ENCODE measurements around the gene GIGYF1.

Gene GIGYF1

GRCh38 chr7:100683659-100684533, 10.2 kb downstream of the GIGYF1 start:
- DNase-seq, result no peak

GRCh38 chr7:100682991-100683658, 10.9 kb downstream of the GIGYF1 start:
- no peak for DNase-seq

DNA sequence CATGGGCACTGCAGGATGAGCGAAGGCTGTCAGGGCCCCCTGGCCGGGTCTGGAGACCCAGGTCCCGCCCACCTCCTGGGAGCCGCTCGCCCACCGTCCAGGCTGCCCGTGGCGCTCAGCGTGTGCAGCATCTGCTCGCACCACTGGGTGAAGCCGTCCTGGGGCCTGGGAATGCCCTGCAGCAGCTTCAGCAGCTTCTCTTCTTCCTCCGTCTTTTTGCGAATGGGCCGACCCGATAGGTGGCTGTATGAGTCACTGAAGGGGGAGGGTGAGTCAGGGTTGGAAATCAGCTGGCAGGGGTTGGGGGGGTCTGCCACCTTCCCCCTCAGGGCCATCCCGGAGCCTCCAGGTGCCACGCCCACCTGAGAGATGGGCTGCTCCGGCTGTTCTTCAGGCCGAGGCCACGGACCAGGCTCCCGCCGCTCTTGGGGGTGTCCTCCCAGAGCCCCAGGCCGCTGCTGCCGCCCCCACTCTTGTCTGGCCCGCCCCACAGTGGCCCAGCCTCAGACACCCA, 11.8 kb downstream of the GIGYF1 start:
- DNase-seq, result peak in 1 of 2 experiments; percentile 47

DNA sequence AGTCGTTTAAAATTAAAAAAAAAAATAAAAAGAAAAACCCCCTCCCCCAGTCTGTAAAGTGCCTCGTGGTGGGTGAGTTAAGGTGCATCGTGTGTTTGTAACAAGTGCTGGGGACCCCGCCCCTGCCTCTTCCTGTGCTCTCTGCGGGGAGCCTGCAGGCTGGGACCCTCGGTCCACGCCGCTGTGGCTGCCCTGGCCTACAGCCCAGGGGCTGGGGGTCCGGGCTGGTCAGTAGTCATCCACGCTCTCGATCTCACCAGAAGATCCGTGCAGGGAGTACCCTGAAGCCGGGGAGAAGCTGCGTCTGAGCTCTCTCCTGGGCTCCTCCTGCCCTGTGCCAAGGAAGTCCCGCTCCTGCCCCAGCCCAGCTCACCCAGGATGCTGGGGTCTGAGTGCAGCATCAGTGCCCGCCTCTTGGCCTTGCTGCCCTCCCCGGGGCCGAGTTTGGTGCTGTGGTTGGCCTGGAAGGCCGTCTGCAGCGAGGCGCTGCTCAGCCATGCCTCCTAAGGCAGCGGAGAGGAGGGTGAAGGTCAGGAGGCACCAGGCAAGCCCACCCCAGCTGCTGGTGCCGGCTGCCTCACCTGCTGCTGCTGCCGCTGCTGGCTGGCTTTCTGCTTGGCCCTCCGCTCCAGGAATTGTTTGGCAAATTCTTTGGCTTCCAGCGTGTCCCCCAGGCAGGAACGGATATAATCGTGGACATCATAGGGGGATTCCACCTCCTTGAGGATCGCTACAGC, 12.4 kb downstream of the GIGYF1 start:
- DNase-seq, result no peak

GRCh38 chr7:100680576-100681271, 13.3 kb downstream of the GIGYF1 start:
- no peak for DNase-seq

DNA sequence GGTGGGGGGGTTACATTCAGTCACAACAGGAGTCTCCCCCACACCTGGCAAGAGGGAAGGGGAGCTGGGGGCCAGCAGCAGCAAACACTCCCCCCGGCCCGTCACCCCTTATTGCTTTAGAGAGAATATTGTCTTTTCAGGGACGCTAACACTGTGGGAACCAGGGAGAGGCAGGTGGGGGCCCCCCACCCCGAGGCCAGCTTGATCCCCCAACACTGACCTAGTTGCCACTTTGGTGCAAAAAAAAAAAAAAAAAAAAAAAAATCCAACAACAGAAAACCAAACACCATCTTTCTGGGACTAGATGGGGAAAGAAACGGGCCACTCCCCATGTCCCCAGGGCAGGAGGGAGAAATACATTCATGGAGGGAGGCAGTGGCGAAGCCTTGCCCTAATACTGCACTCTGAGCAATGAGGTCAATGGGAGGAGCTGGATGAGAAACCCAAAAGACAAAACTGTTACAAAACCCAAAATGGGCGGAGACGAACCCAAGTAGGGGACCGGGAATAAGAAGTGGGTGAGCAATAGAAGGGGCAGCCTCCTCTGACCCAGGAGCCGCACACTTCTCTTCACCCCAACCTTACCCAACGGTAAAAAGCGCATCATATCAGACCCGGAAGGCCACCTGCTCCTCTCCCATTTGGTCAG, 14.0 kb downstream of the GIGYF1 start:
- DNase-seq, result no peak

- no peak for DNase-seq
Measured at GRCh38 chr7:100679129-100679926, 14.7 kb downstream of the GIGYF1 start.

GRCh38 chr7:100678291-100678984, 15.6 kb downstream of the GIGYF1 start:
- DNase-seq, result no peak

DNA sequence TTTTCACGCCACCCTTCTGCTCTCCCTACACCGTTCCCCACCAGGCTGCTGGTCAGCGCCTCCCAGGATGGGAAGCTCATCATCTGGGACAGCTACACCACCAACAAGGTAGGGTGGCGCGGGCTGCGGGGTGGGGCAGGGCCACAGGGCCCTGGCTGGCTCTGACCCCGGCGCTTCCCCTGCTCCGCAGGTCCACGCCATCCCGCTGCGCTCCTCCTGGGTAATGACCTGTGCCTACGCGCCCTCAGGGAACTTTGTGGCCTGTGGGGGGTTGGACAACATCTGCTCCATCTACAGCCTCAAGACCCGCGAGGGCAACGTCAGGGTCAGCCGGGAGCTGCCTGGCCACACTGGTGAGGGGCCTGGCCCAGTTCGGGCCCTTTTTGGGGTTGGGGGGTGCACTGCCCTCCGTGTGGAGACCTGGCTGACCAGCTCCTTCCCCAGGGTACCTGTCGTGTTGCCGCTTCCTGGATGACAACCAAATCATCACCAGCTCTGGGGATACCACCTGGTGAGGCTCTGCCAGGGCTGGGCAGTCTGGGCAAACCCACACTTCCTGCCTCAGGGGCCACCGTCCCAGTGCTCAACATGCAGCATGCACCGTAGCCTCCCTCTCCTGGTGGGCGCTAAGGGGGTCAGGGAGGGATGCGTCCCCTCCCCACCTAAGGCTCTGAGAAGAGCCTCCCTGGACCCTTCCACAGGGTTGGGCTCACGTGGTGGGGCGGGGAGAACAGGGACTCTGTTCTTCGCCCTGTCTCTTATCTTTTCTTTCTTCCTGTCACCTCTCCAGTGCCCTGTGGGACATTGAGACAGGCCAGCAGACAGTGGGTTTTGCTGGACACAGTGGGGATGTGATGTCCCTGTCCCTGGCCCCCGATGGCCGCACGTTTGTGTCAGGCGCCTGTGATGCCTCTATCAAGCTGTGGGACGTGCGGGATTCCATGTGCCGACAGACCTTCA, 16.5 kb downstream of the GIGYF1 start:
- no peak for DNase-seq

DNA sequence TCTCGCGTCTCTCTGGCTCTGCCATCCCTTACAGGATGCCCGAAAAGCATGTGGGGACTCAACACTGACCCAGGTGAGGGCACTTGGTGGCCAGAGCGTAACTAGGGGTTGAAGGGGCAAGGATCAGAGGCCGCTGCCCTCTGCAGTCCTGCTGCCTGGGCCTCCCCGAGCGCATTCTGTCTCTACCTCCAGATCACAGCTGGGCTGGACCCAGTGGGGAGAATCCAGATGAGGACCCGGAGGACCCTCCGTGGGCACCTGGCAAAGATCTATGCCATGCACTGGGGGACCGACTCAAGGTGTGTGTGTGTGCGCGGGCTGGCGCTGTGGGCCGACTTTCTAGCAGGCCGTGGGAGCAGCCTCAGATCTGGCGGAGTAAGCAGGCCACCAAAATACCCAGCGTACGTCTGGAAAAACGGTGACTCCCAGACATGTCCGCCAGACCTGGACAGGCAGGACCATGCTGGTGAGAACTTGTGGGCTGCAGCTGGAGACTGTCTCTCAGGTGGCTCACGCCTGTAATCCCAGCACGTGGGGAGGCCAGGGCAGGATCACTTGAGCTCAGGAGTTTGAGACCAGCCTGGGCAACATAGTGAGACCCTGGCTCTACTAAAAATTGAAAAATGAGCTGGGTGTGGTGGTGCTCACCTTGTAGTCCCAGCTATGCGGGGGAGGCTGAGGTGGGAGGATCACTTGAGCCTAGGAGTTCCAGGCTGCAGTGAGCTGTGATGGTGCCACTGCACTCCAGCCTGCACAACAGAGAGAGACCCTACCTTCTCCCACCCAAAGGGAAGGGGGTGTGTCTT, 17.3 kb downstream of the GIGYF1 start:
- no peak for DNase-seq

DNA sequence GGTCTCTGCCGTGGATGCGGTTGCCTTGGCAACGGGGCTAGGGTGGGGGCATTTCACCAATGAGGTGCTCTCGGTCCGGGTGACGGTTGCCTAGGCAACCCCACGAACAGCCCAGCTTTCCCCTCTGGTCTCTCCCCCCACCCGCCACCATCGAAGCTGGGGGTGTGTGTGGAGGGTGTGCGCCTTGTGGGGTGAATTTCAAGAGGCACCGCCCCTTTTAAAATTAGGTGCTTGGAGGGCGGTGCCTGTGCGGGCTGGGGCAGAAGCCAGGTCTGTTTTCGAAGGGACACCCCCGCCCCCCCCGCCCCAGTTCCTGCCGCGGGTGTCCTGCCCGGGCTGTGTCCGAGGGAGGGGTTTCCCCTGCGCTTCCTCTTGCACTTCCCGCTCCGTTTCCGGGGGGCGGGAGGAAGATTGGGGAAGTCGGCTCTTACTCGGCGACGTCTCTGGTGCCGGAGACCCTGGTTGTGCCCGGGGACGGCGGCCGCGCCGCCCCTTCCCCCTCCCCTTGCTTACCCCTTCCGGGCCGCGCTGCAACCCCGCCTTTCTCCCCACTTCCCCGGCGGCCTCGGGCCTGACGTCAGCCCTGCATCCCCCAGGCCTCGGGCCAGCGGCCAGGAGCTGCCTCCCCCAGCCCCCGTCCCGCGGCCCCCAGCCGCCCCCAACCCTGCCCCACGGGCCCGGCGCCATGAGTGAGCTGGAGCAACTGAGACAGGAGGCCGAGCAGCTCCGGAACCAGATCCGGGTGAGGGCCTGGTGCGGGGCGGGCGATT, 18.3 kb downstream of the GIGYF1 start:
- DNase-seq, result peak; percentile 70 to 87

DNA sequence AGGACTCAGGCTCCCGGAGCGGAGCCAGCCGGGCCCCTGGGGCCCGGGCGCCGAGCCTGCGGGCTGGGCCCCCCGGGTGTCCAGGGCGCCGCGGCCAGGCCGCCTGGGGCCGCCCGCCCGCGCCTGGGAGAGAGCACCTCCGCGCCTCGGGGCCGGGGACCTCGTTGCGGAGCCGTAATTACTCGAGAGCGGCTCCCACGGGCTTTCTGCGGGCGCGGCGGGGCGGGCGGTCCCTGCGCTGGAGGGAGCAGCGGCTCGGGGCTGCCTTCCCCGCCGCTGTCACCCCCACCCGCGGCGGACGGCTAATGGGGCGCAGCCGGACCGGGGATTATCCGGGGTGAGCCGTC, 19.0 kb downstream of the GIGYF1 start:
- DNase-seq, result no peak

- DNase-seq, result no peak
Measured at GRCh38 chr7:100674411-100675104, 19.5 kb downstream of the GIGYF1 start.

DNA sequence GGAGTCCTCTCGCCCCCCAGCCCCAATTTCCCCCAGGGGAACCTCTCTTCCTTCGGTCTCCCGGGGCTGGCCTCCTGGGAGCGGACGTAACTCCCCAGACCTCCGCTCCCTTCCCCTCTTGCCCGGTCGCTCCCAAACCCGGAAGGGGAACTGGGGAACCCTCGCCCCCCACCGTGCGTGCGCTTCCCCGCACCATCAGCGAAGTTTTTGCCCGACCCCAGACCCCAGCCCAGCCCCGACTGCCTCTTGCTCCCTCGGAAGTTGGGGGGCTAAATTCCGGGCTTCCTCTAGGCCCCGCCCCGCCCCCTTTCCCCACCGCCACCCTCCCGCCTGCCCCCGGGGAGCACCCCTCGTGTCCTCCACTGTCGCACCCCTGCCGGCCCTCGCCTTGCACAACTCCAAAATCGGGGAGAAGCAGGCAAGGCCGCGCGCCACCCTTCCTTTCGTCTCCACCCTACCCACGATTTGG, 20.1 kb downstream of the GIGYF1 start:
- peak in 1 of 2 experiments; percentile 50 for DNase-seq

DNA sequence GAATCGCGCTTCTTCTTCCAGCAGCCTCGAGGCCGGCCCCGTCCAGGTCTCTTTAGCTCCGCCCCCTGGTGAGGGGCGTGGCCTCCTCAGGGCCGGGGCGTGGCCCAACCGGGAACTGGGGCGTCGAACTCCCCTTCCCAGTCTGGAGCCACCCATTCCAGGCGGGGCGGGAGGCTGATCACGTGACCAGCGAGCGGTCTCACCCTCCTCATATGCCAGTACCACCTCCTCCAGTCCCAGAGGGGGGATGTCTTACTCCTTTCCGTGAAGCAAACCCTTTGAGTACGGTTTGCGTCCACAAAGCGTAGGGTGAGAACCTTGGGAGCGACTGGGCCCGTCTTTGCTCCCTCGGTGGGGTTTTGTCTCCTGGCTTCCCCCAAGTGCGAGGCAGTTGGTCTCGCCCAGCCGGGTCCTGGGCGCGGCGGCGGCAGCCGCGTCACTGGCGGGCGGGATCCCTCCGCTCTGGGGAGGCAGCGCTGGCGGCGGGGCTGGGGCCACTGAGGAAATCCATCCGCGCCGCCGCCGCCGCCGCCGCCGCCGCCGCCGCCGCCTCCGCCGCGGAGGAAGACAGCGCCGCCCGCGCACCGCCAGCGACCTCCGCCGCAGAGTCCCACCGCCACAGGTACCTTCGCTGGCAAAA, 20.6 kb downstream of the GIGYF1 start, which contains the start of gene GNB2:
Gene GNB2 (plus strand): TSS at position 439 of the 640 bp plus-strand sequence. CDS start 2,526 bp downstream, outside the sequence.
- DNase-seq, result peak; percentile 99
